Colonic mucosa (tissue), 4 donors: ENCODE results near the gene RAB11FIP4. TPM values are rescaled to one million over a fixed set of nuclear protein-coding genes. Genes with fewer than 3 reads are reported as not detected.
"Not testable (repeated sequence)": the region's sequence is repeated elsewhere in the genome, so short reads cannot be mapped to it uniquely, and the experiment has no call there.

Experiments
- DNase-seq: peaks from one replicate; pipeline ENCODE4 v3.0.0-alpha.2; 2020
- H3K27ac ChIP-seq: fragments of 200-600 bp; one replicate; pipeline ENCODE4 v1.8.0; 2021
- H3K27me3 ChIP-seq: fragments of 200-600 bp; one replicate; pipeline ENCODE4 v1.8.0; 2021
- H3K36me3 ChIP-seq: fragments of 200-600 bp; one replicate; pipeline ENCODE4 v1.8.0; 2021
- H3K4me1 ChIP-seq: fragments of 200-600 bp; one replicate; pipeline ENCODE4 v1.8.0; 2021; ENCODE audit warnings: mild to moderate bottlenecking
- H3K4me3 ChIP-seq: fragments of 200-600 bp; one replicate; pipeline ENCODE4 v1.8.0; 2021
- H3K9ac ChIP-seq, 2 donors: one replicate each; pipeline ENCODE4 v1.7.0; 2013; ENCODE audit warnings: control low read depth in 2 of 2, low read depth in 2 of 2, low read length in 2 of 2
- H3K9me3 ChIP-seq: fragments of 200-600 bp; one replicate; pipeline ENCODE4 v1.8.0; 2021
- CTCF ChIP-seq: fragments of 200-600 bp; IDR thresholded peaks from one replicate; pipeline ENCODE4 v1.8.0; 2022; ENCODE audit warnings: antibody characterized with exemption, mild to moderate bottlenecking
- intact Hi-C: fragments of 100-400 bp; cut with DNase I; formaldehyde crosslinking; loops from one replicate; pipeline ENCODE4 v1.14.1; 2022
- total RNA-seq, 2 donors: library from RNA; stranded (reverse); fragmentation: NEBNext Ultra II Directional in 1 of 2; extraction: Animal tissue kit (Norgen Biotek cat#: 25700) in 1 of 2; gene quantifications; one replicate each; pipeline ENCODE4 v1.2.1, GENCODE V29; 2021
- donor health status: healthy.
- donor health status: DM: no; HTN: no; CAD: no.
- donor health status: DM: no; HTN: no; CAD: no.

Gene RAB11FIP4
- total RNA-seq, 2 donors from 2014 or later, result 41.5 to 46.0 TPM

DNA sequence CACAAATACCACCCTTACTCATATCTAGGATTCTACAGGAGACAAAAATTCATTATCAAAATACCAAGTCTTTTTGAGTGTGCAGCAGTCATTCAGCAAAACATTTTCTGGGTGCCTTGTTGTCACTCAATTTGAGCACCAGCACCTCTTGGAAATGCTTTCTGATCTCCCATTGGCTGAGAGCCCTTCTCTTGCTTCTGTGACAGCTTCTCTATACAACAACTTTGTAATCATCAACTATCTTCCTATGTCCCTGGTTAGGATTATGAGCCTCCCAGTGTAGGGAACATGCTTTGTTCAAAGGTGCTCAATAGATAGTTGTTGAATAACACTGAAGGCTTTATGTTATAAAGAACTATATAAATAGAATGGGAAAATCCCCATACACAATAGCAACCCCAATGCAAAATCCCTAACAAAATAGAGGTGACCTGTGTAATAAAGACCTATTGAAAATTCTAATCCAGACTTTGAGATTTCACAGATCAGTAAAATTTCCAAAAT is 10.3 kb upstream of the RAB11FIP4 start:
- DNase-seq, result no peak
- intact Hi-C loops, result no loop called here
- Histone ChIP-seq H3K9ac (no peak overlapping the region), H3K4me3 (no peak overlapping the region), H3K9me3 (no peaks in the 10 kb centered on the region), H3K4me1 (no peaks in the 10 kb centered on the region), H3K27ac (no peak overlapping the region), H3K27me3 (no peaks in the 10 kb centered on the region), H3K36me3 (no peaks in the 10 kb centered on the region)
- TF ChIP-seq CTCF, result no peak

DNA sequence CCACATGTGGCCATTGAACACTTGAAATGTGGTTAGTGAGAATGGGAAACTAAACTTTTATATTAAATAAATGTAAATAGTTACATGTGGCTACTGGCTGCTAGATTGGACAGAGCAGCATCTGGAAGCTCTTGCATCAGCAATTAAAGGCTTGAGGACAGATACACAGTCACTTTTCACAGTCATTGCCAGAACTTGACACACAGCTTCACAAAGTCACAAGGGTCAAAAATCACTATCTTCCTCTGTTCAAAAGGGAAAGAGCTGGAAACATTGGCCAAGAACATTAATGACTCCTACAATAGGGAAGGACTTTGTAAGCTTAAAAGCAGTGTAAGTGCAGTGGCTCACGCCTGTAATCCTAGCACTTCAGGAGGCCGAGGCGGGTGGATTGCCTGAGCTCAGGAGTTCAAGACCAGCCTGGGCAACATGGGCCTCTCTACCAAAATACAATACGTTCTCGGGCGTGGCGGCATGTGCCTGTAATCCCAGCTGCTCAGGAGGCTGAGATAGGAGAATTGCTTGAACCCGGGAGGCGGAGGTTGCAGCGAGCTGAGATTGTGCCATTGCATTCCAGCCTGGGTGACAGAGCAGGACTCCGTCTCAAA is 8.7 kb upstream of the RAB11FIP4 start:
- H3K27ac ChIP-seq, H3K9ac ChIP-seq, H3K4me1 ChIP-seq, H3K36me3 ChIP-seq, H3K27me3 ChIP-seq, DNase-seq, H3K9me3 ChIP-seq, H3K4me3 ChIP-seq, intact Hi-C loops: not testable (repeated sequence)

DNA sequence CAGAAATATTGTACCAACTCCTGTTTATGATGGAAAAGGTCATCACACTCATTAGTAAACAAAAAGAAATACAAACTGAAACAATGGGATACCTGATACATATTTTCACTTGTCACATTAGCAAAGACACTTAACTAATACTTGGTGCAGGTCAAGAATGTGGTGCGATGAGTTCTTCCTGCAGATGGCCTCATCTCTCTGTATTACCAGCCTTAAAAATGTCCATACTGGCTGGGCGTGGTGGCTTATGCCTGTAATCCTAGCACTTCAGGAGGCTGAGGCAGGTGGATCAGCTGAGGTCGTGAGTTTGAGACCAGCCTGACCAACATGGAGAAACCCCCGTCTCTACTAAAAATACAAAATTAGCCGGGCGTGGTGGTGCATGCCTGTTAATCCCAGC is 8.0 kb upstream of the RAB11FIP4 start:
- intact Hi-C loops, H3K36me3 ChIP-seq, H3K27ac ChIP-seq, DNase-seq, H3K4me3 ChIP-seq, H3K9me3 ChIP-seq, H3K4me1 ChIP-seq, H3K9ac ChIP-seq, H3K27me3 ChIP-seq: not testable (repeated sequence)

- Histone ChIP-seq H3K36me3 (no peaks in the 10 kb centered on the region), H3K9me3 (no peaks in the 10 kb centered on the region), H3K9ac (no peak overlapping the region), H3K4me3 (no peak overlapping the region), H3K4me1 (no peaks in the 10 kb centered on the region), H3K27ac (no peak overlapping the region), H3K27me3 (peaks cover 8% of the 10 kb centered on the region)
- no peak for TF ChIP-seq CTCF
- no peak for DNase-seq
- intact Hi-C loops, result loop anchor here (5.0 kb wide), 1 partner anchor 142 kb away; no protein-coding TSS in a partner anchor
These were observed 5.8 kb upstream of the RAB11FIP4 start for GRCh38 chr17:31385428-31386285.

GRCh38 chr17:31386542-31387075 is 4.9 kb upstream of the RAB11FIP4 start:
- H3K4me1 ChIP-seq, result no peaks in the 10 kb centered on the region
- no peak for TF ChIP-seq CTCF
- H3K9ac ChIP-seq, result no peak overlapping the region
- H3K27me3 ChIP-seq, result peaks cover 15% of the 10 kb centered on the region
- H3K4me3 ChIP-seq, result no peak overlapping the region
- no peaks in the 10 kb centered on the region for H3K36me3 ChIP-seq
- no peaks in the 10 kb centered on the region for H3K9me3 ChIP-seq
- no peak for DNase-seq
- no peak overlapping the region for H3K27ac ChIP-seq
- intact Hi-C loops, result loop anchor here (5.0 kb wide), 1 partner anchor 141 kb away; no protein-coding TSS in a partner anchor

DNA sequence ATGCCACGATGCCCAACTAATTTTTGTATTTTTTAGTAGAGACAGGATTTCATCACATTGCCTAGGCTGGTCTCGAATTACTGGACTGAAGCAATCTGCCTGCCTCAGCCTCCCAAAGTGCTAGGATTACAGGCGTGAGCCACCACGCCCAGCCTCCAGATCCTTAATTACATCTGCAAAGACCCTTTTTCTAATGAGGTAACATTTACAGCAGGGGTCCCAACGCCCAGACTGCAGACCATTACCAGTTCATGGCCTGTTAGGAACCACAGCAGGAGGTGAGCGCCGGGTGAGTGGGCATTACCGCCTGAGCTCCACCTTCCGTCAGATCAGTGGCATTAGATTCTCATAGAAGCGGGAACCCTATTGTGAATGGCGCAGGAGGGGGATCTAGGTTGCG is 4.0 kb upstream of the RAB11FIP4 start:
- intact Hi-C loops, result loop anchor here (5.0 kb wide), 1 partner anchor 140 kb away; no protein-coding TSS in a partner anchor
- no peak for TF ChIP-seq CTCF
- Histone ChIP-seq H3K4me3 (no peak overlapping the region), H3K9ac (no peak overlapping the region), H3K4me1 (no peaks in the 10 kb centered on the region), H3K9me3 (no peaks in the 10 kb centered on the region), H3K27me3 (peaks cover 23% of the 10 kb centered on the region), H3K27ac (no peak overlapping the region), H3K36me3 (no peaks in the 10 kb centered on the region)
- DNase-seq, result no peak
